ACC112 (cell line): Measurements from ENCODE around the gene FMO1.
"Not testable (repeated sequence)": the region's sequence is repeated elsewhere in the genome, so short reads cannot be mapped to it uniquely, and the experiment has no call there.

Experiments
- H2AFZ ChIP-seq: fragments of 200-600 bp; sonication (generic); one replicate; pipeline ENCODE4 v1.6.0; 2017; ENCODE audit warnings: antibody characterized with exemption, low read length; ENCODE audit not compliant: unreplicated experiment
- H3K27ac ChIP-seq: fragments of 200-600 bp; sonication (generic); 2 replicates; pipeline ENCODE4 v1.5.1; 2014; ENCODE audit warnings: low read depth, mild to moderate bottlenecking, antibody characterized with exemption, low read length, moderate library complexity
- H3K27me3 ChIP-seq: fragments of 200-600 bp; sonication (generic); 2 replicates; pipeline ENCODE4 v1.6.1; 2014; ENCODE audit warnings: mild to moderate bottlenecking, antibody characterized with exemption, low read length, moderate library complexity, mixed read lengths; ENCODE audit not compliant: insufficient read depth
- H3K36me3 ChIP-seq: fragments of 200-600 bp; sonication (generic); 2 replicates; pipeline ENCODE4 v1.6.1; 2016; ENCODE audit warnings: mild to moderate bottlenecking, antibody characterized with exemption, low read length, moderate library complexity, mixed read lengths; ENCODE audit not compliant: insufficient read depth
- H3K4me1 ChIP-seq: fragments of 200-600 bp; sonication (generic); one replicate; pipeline ENCODE4 v1.6.1; 2016; ENCODE audit warnings: low read length, mixed read lengths; ENCODE audit not compliant: insufficient read depth, unreplicated experiment, control insufficient read depth
- H3K4me3 ChIP-seq: fragments of 200-600 bp; sonication (generic); 2 replicates; pipeline ENCODE4 v1.5.1; 2014; ENCODE audit warnings: mild to moderate bottlenecking, low read depth, low read length
- H3K79me2 ChIP-seq: fragments of 200-600 bp; sonication (generic); one replicate; pipeline ENCODE4 v1.6.0; 2016; ENCODE audit warnings: low read length; ENCODE audit not compliant: control insufficient read depth, unreplicated experiment, insufficient read depth

The FMO1 gene

GRCh38 chr1:171279234-171279633 lies 30.9 kb downstream of the FMO1 start:
- Histone ChIP-seq H3K36me3 (no peaks in the 10 kb centered on the region), H3K4me3 (no peak overlapping the region), H2AFZ (no peak overlapping the region), H3K79me2 (no peaks in the 10 kb centered on the region), H3K27me3 (peaks cover 74% of the 10 kb centered on the region), H3K27ac (no peak overlapping the region), H3K4me1 (no peaks in the 10 kb centered on the region)

GRCh38 chr1:171279678-171280077 lies 31.4 kb downstream of the FMO1 start:
- Histone ChIP-seq H3K79me2 (no peaks in the 10 kb centered on the region), H3K4me1 (no peaks in the 10 kb centered on the region), H2AFZ (no peak overlapping the region), H3K36me3 (no peaks in the 10 kb centered on the region), H3K27ac (no peak overlapping the region), H3K4me3 (no peak overlapping the region), H3K27me3 (peaks cover 72% of the 10 kb centered on the region)

GRCh38 chr1:171280599-171280998 lies 32.3 kb downstream of the FMO1 start:
- Histone ChIP-seq H3K27me3 (peaks cover 62% of the 10 kb centered on the region), H3K79me2 (no peaks in the 10 kb centered on the region), H3K4me1 (no peaks in the 10 kb centered on the region), H3K27ac (no peak overlapping the region), H2AFZ (no peak overlapping the region), H3K36me3 (no peaks in the 10 kb centered on the region), H3K4me3 (no peak overlapping the region)

- Histone ChIP-seq H3K4me1 (no peaks in the 10 kb centered on the region), H3K27me3 (peaks cover 20% of the 10 kb centered on the region), H3K36me3 (no peaks in the 10 kb centered on the region), H2AFZ (no peak overlapping the region), H3K79me2 (no peaks in the 10 kb centered on the region), H3K27ac (no peak overlapping the region), H3K4me3 (no peak overlapping the region)
Observed at GRCh38 chr1:171286032-171286705, 37.9 kb downstream of the FMO1 start.

GRCh38 chr1:171290621-171291020 lies 42.3 kb downstream of the FMO1 start:
- H3K27ac ChIP-seq: no peak overlapping the region
- H3K4me1 ChIP-seq: no peaks in the 10 kb centered on the region
- no peak overlapping the region for H2AFZ ChIP-seq
- peaks cover 17% of the 10 kb centered on the region; the same call in 1 of the 2 replicates for H3K27me3 ChIP-seq
- no peak overlapping the region for H3K4me3 ChIP-seq
- H3K79me2 ChIP-seq: no peaks in the 10 kb centered on the region
- H3K36me3 ChIP-seq: no peaks in the 10 kb centered on the region

- Histone ChIP-seq H3K27me3 (peaks cover 23% of the 10 kb centered on the region; the same call in 1 of the 2 replicates), H3K4me1 (no peaks in the 10 kb centered on the region), H3K27ac (no peak overlapping the region), H2AFZ (no peak overlapping the region), H3K4me3 (no peak overlapping the region), H3K36me3 (no peaks in the 10 kb centered on the region), H3K79me2 (no peaks in the 10 kb centered on the region)
Observed at GRCh38 chr1:171292799-171293198, 44.5 kb downstream of the FMO1 start.

GRCh38 chr1:171295383-171295782 lies 47.1 kb downstream of the FMO1 start:
- H2AFZ ChIP-seq, H3K4me1 ChIP-seq, H3K36me3 ChIP-seq, H3K79me2 ChIP-seq, H3K27ac ChIP-seq, H3K4me3 ChIP-seq: not testable (repeated sequence)
- H3K27me3 ChIP-seq: peaks cover 38% of the 10 kb centered on the region; the same call in 1 of the 2 replicates

GRCh38 chr1:171295821-171296220 lies 47.5 kb downstream of the FMO1 start:
- Histone ChIP-seq H3K36me3 (no peaks in the 10 kb centered on the region), H3K79me2 (no peaks in the 10 kb centered on the region), H3K27ac (no peak overlapping the region), H2AFZ (no peak overlapping the region), H3K27me3 (peaks cover 38% of the 10 kb centered on the region; the same call in 1 of the 2 replicates), H3K4me3 (no peak overlapping the region), H3K4me1 (no peaks in the 10 kb centered on the region)

- Histone ChIP-seq H3K36me3 (0 out of 2 replicates have a peak, but pooled peaks cover 4% of the 10 kb centered on the region), H3K4me1 (no peaks in the 10 kb centered on the region), H3K4me3 (no peak overlapping the region), H3K27ac (no peak overlapping the region), H3K27me3 (peaks cover 45% of the 10 kb centered on the region; the same call in 1 of the 2 replicates), H2AFZ (no peak overlapping the region), H3K79me2 (no peaks in the 10 kb centered on the region)
Observed at GRCh38 chr1:171296897-171297296, 48.6 kb downstream of the FMO1 start.

GRCh38 chr1:171298696-171299095 lies 50.4 kb downstream of the FMO1 start:
- H3K4me3 ChIP-seq: no peak overlapping the region

GRCh38 chr1:171299342-171299741 lies 51.0 kb downstream of the FMO1 start:
- no peak overlapping the region for H2AFZ ChIP-seq
- no peaks in the 10 kb centered on the region for H3K4me1 ChIP-seq
- H3K4me3 ChIP-seq: no peak overlapping the region
- H3K27ac ChIP-seq: no peak overlapping the region
- no peaks in the 10 kb centered on the region for H3K79me2 ChIP-seq
- 0 out of 2 replicates have a peak, but pooled peaks cover 4% of the 10 kb centered on the region for H3K36me3 ChIP-seq
- peaks cover 50% of the 10 kb centered on the region; the same call in 1 of the 2 replicates for H3K27me3 ChIP-seq

More at GRCh38 chr1:171298696-171299095, 50.4 kb downstream of the FMO1 start:
- H3K27ac ChIP-seq: no peak overlapping the region
- H3K27me3 ChIP-seq: peaks cover 52% of the 10 kb centered on the region; the same call in 1 of the 2 replicates
- H3K36me3 ChIP-seq: 0 out of 2 replicates have a peak, but pooled peaks cover 4% of the 10 kb centered on the region
- H2AFZ ChIP-seq: no peak overlapping the region
- no peaks in the 10 kb centered on the region for H3K4me1 ChIP-seq
- no peaks in the 10 kb centered on the region for H3K79me2 ChIP-seq
